Measurements from ENCODE around the gene SPECC1.
"Not testable (repeated sequence)": the region's sequence is repeated elsewhere in the genome, so short reads cannot be mapped to it uniquely, and the experiment has no call there.

The SPECC1 gene

DNA sequence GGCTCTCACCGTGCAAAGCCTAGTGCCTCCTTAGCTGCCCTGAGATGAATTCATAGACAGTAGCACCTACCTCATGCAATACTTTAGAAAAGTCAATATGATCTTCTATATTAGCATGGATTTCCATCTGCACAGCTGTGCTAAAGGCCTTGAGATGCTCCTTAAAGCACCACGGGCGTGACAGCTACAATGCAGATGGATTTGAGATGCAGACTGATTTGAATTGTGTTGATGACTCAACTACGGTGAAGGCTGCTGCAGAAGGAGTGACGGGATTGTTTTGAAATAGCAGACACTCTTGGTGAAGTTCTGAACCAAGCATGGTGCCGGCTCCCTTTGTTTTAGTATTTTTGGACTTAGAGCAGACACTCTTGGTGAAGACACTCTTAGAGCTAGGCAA, 88.2 kb downstream of the SPECC1 start:
- FAIRE-seq = no peak

DNA sequence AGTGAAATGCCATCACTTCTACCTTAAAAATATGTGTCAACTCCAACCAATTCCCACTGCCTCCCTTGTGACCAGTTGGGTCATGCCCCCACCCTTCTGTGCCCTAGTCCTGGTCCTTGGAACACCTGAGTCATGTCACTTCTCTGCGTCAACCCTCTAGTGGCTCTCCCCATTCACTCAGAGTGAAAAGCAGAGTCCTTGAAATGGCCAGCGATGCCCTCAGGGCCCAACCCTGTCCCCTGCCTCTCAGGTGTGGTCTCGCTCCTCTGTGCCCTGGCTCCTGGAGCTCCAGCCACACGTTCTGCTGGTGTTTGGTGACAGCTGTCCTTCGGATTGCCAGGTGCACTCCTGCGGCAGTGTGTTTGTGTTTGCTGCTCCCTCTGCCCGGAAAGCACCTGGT, 89.2 kb downstream of the SPECC1 start:
- no peak for FAIRE-seq

DNA sequence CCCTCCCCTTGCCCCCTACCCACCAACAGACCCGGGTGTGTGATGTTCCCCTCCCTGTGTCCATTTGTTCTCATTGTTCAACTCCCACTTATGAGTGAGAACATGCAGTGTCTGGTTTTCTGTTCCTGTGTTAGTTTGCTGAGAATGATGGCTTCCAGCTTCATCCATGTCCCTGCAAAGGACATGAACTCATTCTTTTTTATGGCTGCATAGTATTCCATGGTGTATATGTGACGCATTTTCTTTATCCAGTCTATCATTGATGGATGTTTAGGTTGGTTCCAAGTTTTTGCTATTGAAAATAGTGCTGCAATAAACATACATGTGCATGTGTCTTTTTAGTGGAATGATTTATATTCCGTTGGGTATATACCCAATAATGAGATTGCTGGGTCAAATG, 91.6 kb downstream of the SPECC1 start:
- not testable (repeated sequence) for FAIRE-seq

DNA sequence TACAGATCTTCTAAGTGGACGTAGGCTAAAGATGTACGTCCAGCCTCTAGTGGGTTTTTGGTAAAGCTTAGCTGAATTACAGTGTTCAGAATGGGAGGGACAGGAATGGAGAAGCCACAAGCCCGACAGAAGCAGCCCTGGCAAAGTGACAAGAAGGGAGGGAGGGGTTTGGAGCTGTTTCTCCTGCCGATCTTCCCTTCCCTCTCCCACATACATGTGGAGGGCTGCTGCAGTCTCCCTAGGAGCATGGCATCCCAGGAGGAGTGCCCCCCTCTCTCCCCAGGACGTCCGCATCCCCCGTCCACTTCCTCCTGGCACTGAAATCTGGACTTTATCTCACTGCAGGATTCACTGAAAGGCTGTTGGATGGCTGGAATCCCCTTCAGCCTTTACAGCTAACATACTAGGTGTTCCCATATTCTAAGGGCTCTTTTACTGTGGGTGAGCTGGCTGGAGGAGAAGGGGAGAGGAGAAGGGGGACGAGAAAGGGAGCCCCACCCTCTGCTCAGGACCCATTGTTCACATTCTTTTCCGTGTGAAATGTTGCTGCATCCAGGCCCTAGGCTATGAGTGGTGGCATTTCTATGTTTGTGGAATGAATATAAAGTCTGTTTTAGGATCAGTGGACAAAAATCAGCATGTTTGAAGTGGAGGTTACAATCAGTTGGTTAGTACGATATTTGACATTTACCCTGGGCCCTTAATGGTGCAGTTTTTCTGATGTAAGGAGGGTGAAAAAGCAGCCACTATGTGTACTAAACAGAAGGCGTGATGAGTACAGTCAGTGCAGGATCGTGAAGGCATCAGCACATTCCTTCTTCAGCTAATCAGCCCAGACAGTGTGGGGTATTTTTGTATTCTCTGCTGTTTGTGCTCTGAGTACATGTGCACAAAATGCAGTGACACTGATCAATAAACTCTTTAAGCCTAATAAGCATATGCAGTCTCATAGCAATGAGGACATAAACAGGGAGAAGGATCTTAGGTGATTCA, 94.6 kb downstream of the SPECC1 start:
- FAIRE-seq = no peak

DNA sequence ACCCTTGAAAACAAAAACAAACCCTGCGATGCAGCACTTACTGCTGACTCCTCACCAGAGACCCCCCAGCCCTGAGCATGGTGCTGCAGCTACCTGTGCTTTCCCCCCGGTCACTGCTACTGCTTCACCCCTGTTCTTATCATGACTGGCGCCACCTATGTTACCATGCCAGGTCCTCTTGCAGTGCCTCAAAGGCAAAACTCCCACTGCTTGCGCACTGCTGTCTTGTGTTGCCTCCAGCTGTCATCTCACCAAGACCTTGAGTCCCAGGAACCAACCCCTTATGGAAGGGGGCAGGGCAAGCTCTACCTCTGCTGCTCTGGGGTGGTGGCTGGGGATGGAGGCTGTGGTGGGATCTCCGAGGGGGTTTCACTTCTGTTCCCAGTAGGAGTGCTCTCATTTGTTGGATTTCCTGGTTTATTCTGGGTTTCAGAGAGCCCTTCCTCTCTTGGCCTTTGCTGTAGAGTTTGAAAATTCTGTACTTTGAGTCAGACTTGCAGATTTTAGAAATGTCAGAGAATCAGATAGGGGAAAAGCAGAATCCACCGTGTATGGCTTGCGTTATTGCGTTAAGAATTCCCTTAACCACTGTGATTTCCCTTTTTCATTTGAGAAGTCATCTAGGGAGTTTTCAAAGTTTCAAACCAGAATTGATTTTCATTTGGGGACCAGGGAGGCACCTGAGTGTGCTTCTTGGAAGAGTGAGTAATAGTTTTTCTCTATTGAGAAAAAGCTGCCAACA, 96.6 kb downstream of the SPECC1 start:
- FAIRE-seq = no peak

DNA sequence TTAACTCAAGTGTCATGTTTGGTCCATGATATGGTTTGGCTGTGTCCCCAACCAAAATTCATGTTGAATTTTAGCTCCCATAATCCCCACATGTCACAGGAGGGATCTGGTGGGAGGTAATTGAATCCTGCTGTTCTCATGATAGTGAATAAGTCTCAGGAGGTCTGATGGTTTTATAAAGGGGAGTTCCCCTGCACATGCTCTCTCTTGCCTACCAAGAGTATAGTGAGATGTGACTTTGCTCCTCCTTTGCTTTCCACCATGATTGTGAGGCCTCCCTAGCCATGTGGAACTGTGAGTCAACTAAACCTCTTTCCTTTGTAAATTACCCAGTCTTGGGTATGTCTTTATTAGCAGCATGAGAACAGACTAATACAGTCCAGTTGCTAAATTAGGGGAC, 97.3 kb downstream of the SPECC1 start:
- FAIRE-seq = not testable (repeated sequence)

DNA sequence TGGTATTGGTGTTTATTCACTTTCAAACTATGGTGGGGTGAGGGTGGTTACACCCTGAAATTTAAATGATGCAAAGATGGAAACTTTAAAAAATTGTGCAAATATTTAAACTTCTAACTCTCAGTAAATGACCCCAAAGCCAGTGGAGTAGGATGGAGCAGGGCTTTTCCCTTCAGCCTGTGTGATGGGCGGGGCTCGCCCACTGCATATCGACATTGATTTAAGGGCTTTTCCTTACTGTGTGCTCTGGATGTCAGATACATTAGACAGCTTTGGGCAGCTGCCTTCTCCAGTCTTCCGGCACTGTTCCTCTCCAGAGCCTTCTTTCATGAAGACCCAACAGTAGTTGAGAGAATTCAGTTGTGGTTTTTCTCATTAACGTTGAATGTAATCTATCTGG, 99.9 kb downstream of the SPECC1 start:
- no peak for FAIRE-seq

DNA sequence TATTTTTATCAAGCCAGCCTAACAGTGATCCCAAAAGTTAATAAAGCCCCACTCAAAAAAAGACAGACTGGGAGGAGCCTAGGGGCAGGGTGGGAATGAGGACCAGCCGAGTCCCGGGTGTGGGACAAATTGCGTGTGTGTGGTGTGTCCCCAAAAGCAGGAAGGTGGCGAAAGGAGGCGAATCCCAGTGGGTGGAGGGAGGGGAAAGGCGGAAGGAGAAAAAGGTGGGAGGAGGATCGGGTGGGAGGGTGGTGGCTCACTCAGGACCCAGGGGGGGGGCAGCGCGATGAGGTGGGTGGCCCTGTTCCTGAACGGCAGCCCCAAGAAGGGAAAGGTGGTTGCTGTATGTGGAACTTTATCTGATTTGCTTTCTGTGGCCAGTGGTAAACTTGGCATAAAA, 102.4 kb downstream of the SPECC1 start:
- no peak for FAIRE-seq

DNA sequence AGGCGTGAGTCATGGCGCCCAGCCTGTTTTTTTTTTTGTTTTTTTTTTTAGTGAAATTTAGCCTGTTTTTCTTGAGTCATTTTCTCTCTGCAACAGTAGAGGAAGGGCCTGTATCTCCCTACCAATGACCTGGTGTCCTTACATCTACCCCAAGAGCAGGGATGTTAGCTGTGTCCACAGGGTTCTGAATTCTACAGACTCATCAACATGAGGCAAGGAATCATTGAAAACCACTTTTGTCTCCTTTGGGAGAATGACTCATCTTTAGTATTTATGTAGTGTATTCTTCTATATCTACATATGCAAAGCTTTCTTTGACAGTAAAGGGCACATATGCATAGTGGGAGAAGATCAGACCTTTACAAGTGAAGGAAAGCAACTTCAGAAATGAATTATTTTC, 105.3 kb downstream of the SPECC1 start:
- FAIRE-seq = no peak

DNA sequence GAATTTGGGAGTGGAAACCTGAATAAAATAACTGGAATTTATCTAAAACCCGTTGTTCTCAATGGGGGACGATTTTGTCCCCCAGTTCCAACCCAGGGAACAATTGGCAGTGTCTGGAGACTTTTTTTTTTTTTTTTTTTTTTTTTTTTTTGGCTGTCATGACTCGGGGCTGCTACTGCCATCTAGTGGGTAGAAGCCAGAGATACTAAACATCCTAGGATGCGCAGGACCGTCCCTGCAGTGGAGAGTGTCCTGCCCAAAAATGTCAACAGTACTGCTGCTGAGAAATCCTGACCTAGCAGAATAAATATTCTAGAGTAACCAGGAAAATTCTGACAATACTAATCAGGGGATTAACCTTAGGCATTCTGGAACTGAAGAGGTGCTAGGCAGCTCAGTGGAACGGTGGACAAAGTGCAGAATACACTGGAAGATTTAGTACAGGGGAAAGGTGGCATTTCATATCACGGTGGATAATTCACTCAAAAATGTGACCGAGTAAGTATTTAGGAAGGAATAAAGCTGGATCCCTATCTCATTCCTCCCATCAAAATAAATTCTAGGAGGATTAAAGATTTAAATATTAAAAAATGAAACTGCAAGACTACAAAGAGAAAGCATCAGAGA, 107.6 kb downstream of the SPECC1 start:
- peak; percentile 62 for FAIRE-seq

DNA sequence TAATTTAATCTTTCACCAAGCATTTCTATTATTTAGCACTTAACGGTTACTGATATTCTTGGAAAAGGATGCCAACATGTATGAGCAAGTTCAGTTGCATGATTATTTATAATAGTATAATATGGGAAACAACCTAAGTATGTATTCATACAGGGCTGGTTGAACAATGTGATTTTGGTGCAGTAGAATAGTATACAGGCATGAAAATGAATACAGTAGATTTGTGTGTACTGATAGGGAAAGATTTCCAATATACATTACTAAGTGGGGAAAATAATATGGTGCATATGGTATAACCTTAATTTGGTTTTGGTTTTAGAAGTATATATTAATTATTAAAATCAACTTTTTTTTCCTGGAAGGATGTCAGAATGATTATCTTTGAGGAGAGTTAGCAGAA, 109.1 kb downstream of the SPECC1 start:
- no peak for FAIRE-seq

DNA sequence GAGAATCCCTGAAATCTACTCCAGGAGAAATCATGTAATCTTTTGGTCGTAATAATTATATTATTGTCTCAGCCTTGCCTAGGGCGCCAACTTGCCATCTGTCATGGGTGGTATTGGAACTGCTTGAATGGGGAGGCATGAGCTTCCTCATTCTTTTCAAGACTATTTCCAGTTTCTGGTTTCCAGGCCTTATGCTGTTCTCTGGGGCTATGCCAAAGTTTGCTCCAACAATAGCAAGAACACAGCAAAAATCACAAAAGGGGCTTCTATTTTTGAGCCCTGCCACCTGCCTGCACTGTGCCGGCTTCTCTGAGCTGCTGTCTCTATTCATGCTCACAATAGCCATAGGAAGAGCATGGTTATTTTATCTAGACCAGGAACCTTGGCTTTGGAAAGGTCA, 111.7 kb downstream of the SPECC1 start:
- no peak for FAIRE-seq

DNA sequence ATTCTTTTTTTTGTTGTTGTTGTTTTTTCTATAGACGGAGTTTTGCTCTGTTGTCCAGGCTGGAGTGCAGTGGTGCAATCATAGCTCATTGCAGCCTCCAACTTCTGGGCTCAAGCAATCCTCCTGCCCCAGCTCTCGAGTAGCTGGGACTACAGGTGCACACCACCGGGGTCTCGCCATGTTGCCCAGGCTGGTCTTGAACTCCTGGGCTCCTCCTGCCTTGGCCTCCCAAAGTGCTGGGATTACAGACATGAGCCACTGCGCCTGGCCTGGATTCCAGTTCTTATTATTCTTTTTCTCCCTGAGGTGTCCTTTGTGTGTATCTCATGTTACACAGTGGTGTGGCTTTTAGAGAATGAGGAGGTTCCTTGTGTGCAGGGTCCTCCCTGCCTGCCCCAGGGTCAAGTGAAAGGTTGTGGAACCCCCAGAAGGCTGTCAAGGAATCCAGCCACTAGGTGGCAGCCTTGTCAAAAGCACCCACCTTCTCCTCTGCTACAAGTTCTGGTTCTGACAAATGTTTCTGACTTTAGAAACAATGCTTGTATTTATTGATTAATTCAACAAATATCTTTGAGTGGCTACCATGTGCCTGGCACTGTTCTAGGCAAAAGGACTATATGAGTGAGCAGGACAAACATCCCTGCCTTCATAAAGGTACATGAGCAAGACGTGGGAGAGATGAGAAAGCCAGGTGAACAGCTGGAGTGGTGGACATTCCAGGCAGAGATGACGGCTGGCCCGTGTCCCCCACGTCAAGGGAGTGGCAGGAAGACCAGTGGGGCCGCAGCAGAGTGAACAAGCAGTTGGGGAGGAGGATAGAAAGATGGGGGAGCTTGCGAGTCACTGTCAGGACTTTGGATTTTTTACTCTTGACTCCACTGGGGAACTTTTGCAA, 112.4 kb downstream of the SPECC1 start:
- peak; percentile 3 for FAIRE-seq

DNA sequence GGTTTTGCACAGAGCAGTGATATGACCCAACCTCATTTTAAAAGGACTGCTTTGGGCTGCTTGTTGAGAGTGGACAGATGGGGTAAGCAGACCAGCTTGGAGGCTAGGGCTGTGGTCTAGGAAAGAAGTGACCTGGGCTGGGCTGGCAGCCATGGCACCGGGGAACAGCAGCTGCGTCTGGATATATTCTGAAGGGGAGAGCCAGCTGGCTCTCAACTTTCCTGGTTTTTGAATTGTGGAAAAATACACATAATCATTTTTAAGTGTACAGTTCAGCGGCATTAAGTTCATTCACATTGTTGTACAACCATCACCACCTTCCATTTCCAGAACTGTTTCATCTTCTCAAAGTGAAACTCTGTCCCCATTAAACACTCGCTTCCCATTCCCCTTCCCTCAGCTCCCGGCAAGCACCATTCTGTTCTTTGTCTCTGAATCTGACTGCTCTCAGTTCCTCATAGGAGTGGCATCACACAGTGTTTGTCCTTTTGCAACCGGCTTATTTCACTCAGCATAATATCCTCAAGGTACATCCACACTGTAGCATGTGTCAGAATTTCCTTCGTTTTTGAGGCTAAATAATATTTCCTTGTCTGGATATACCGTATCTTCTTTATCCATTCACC, 113.2 kb downstream of the SPECC1 start:
- FAIRE-seq = no peak

DNA sequence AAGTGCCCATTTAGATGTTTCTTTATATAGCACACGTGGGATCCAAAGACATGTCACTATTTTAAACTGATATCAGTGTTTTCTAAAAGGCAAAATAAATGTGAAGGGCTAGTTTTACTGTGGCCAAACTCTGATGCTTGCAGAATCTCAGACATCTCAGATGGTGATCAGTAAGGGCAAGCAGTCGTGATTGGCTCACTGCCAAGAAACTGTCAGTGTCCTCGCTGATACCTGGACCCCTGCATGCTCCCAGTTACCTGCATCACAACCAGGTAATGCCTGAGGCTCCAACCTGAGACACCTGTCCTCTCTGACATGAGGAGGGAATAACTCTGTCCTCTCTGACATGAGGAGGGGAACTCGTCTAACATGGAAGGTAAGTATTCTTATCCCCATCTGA, 114.0 kb downstream of the SPECC1 start:
- FAIRE-seq = no peak

DNA sequence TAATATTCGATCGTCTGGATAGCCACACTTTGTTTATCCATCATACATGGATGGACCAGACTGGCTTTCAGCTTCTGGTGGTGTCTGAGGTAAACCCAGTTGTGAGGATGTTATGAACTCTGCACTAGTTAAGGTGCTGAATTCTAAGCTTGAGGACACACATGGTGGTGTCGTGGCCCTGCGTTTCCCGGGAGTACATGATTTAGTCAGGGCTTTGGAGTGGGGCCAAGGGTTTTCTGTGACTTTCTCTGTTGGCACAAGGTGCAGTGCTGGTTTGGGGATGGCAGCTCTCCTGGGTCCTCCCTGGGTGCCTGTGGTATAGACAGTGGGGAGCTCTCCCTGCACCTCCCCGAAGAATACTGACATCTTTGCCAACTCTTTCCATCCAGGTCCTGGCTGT, 116.6 kb downstream of the SPECC1 start:
- FAIRE-seq = no peak

DNA sequence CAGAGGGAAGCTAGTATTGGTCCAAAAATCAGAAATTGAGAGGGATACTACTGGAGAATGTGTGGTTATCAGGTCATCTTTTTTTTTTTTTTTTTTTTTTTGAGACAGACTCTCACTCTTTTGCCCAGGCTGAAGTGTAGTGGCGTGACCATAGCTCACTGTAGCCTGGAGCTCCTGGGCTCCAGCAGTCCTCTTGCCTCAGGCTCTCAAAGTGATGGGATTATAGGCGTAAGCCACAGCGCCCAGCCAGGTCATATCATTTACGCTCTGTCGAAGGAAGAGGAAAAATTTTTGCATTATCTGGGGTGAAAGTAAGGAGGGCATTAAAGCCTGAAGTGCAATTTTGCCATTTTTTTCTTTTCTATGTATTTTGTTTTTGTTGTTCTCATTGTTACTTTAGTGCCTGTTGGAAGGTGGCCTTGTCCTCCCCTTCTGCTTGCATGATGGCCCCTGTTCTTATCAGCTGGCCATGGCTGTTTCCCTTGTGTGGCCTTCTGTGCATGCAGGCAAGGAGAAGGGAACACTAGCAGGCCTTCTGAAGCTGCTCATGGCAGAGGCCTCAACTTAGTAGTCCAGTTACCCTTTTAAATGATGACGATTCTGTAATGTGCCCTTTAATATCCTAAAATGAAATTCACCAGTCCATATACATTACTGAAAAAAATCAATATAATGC, 118.3 kb downstream of the SPECC1 start:
- FAIRE-seq = no peak

DNA sequence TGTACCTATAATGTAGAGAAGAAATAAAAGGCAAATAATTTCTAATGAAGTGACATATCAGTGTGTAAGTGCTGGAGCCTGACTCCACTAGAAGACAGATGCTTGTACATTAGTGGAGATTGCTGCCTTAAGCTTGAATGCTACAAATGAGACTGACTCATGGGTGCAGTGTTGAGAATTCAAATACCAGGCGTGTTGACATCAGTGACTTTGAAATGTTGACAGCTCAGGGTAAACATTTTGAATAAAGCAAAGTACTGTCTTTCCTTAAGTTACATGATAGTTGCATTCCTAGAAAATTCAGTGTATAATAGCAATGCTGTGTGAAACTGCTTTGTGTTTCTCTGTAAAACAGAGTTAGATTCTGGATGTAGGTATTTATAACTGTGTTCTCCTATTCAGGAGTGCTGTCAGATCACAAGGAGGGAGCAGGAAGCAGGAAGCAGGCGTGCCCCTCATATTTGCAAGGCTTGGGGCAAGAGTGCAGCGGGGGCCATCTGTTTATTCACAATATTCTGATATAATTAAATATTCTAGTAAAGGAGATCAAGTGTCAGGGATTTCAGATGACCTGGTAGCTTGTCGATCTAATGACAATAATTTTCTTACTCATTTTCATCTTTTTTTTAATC, 119.0 kb downstream of the SPECC1 start:
- no peak for FAIRE-seq

DNA sequence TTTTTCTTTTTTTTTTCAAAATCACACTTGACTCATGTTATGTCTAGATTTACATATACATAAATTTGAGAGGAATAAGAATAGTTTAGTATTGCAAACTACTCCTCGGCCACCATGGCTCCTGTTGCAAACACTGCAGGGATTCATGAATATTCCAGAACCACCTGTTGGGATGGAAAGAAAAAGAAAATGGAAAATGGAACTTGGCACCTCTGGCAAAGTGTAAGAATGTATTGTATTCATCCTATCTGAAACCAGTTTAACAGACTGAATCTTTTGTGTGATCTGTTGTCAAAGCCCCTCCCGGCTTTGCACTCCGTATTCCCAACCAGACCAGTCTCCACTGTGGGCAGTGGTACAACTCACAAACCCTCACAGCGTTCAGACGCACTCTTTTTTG, 124.4 kb downstream of the SPECC1 start:
- no peak for FAIRE-seq

DNA sequence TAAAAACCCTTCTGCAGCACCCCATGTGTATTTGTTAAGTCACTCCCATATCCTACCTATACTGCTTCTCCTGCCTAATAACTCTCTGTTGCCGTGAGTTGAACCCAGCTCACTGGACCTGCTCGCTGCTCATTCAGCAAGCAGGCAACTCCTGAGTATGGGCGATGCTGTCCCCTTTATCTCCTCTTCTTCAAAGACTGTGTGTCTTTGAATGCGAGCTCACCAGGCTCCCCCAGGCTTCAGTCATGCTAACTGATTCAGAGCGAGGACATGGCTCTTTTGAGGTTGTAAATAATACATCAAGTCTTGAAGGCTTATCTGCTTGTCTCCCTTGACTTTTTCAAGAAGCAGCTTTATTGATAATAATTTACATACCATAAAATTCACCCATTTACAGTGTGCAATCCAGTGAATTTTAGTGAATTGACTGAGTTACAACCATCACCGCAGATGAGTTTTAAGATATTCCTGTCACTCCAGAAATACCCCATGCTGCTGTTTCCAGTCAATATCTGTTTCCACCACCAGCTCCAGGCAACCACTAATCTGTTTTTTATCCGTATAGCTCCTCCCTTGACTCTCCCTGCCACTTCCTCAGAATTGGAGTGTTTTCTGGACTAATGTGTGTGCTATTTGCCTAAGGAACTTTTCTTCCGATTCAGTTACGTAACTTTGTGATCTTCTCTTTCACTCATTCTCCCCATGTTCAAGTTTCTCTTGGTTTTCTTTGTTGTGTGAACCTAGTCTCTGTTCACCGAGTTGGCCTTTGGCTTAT, 132.2 kb downstream of the SPECC1 start:
- no peak for FAIRE-seq
